ENCODE data around the gene CCNH. TPM values are rescaled to one million over a fixed set of nuclear protein-coding genes. Genes with fewer than 3 reads are reported as not detected.

The CCNH gene
- total RNA-seq, 4 donors from 2014 or later: 51.4 to 128 (median 54.5) TPM

- Histone ChIP-seq H3K27me3 (no peaks in the 10 kb centered on the region), H3K36me3 (no peaks in the 10 kb centered on the region), H3K9me3 (no peaks in the 10 kb centered on the region), H3K4me1 (no peaks in the 10 kb centered on the region), H3K27ac (no peak overlapping the region), H3K4me3 (no peak overlapping the region)
- no peak for DNase-seq (ENCODE audit: low spot score in 2 of 2)
- WGBS: 56% methylated on average over 2 of the region's 2 CpGs
- TF ChIP-seq CTCF (IDR thresholded peaks at IDR 0.05) (no peak), EP300 (IDR thresholded peaks at IDR 0.05) (no peak), POLR2AphosphoS5 (IDR thresholded peaks at IDR 0.05) (no peak), POLR2A (IDR thresholded peaks at IDR 0.05) (no peak)
These were observed 19.7 kb upstream of the CCNH start for GRCh38 chr5:87432460-87432859.

GRCh38 chr5:87430863-87431457 lies 18.2 kb upstream of the CCNH start:
- H3K27ac ChIP-seq: no peak overlapping the region
- no peaks in the 10 kb centered on the region for H3K4me1 ChIP-seq
- no peak for TF ChIP-seq POLR2A (IDR thresholded peaks at IDR 0.05)
- TF ChIP-seq CTCF (IDR thresholded peaks at IDR 0.05): no peak
- TF ChIP-seq EP300 (IDR thresholded peaks at IDR 0.05): no peak
- TF ChIP-seq POLR2AphosphoS5 (IDR thresholded peaks at IDR 0.05): no peak
- DNase-seq (ENCODE audit: low spot score in 2 of 2): no peak
- H3K4me3 ChIP-seq: no peak overlapping the region
- H3K27me3 ChIP-seq: no peaks in the 10 kb centered on the region
- no peaks in the 10 kb centered on the region for H3K36me3 ChIP-seq
- no peaks in the 10 kb centered on the region for H3K9me3 ChIP-seq

GRCh38 chr5:87423755-87424154 lies 11.0 kb upstream of the CCNH start:
- no peak for TF ChIP-seq POLR2A (IDR thresholded peaks at IDR 0.05)
- TF ChIP-seq POLR2AphosphoS5 (IDR thresholded peaks at IDR 0.05): no peak
- no peak for TF ChIP-seq CTCF (IDR thresholded peaks at IDR 0.05)
- no peak for TF ChIP-seq EP300 (IDR thresholded peaks at IDR 0.05)
- WGBS: 66% methylated on average over 1 of the region's 1 CpG
- DNase-seq (ENCODE audit: low spot score in 2 of 2): no peak

GRCh38 chr5:87421307-87421706 lies 8.6 kb upstream of the CCNH start:
- DNase-seq (ENCODE audit: low spot score in 2 of 2): no peak
- no peaks in the 10 kb centered on the region for H3K4me1 ChIP-seq
- H3K27ac ChIP-seq: no peak overlapping the region
- H3K9me3 ChIP-seq: no peaks in the 10 kb centered on the region
- no peaks in the 10 kb centered on the region for H3K27me3 ChIP-seq
- no peak for TF ChIP-seq POLR2A (IDR thresholded peaks at IDR 0.05)
- TF ChIP-seq CTCF (IDR thresholded peaks at IDR 0.05): no peak
- no peak for TF ChIP-seq POLR2AphosphoS5 (IDR thresholded peaks at IDR 0.05)
- TF ChIP-seq EP300 (IDR thresholded peaks at IDR 0.05): no peak
- no peak overlapping the region for H3K4me3 ChIP-seq
- H3K36me3 ChIP-seq: no peaks in the 10 kb centered on the region

More at GRCh38 chr5:87423755-87424154, 11.0 kb upstream of the CCNH start:
- Histone ChIP-seq H3K9me3 (no peaks in the 10 kb centered on the region), H3K36me3 (no peaks in the 10 kb centered on the region), H3K4me3 (no peak overlapping the region), H3K27me3 (no peaks in the 10 kb centered on the region), H3K27ac (no peak overlapping the region), H3K4me1 (no peaks in the 10 kb centered on the region)

GRCh38 chr5:87418506-87418905 lies 5.8 kb upstream of the CCNH start:
- no peak overlapping the region for H3K27ac ChIP-seq
- H3K27me3 ChIP-seq: no peaks in the 10 kb centered on the region
- no peaks in the 10 kb centered on the region for H3K36me3 ChIP-seq
- TF ChIP-seq POLR2AphosphoS5 (IDR thresholded peaks at IDR 0.05): no peak
- no peak for TF ChIP-seq CTCF (IDR thresholded peaks at IDR 0.05)
- TF ChIP-seq POLR2A (IDR thresholded peaks at IDR 0.05): no peak
- TF ChIP-seq EP300 (IDR thresholded peaks at IDR 0.05): no peak
- H3K4me3 ChIP-seq: no peak overlapping the region
- no peak for DNase-seq (ENCODE audit: low spot score in 2 of 2)
- no peaks in the 10 kb centered on the region for H3K9me3 ChIP-seq
- H3K4me1 ChIP-seq: peaks cover 3% of the 10 kb centered on the region
